Retinal pigment epithelial cell (primary cell): ENCODE measurements around the gene KATNB1.
"Not testable (repeated sequence)": the region's sequence is repeated elsewhere in the genome, so short reads cannot be mapped to it uniquely, and the experiment has no call there.

ENCODE experiments used
- DNase-seq: peaks from one replicate; pipeline ENCODE4 v3.0.0-alpha.2; 2010; ENCODE audit warnings: low read depth
- H3K4me3 ChIP-seq: 2 replicates; pipeline ENCODE4 v1.5.1; 2011; ENCODE audit warnings: mild to moderate bottlenecking, low read length, control low read depth, moderate library complexity
- CTCF ChIP-seq: conservative IDR thresholded peaks from 2 replicates; pipeline ENCODE4 v1.5.1; 2011; ENCODE audit warnings: low read depth, low read length, control low read depth, inconsistent platforms

KATNB1 gene

GRCh38 chr16:57791195-57791892, 55.8 kb downstream of the KATNB1 start:
- no peak for TF ChIP-seq CTCF
- no peak for DNase-seq
- H3K4me3 ChIP-seq = no peak overlapping the region

- DNase-seq = no peak
- H3K4me3 ChIP-seq = no peak overlapping the region
- no peak for TF ChIP-seq CTCF
Observed at GRCh38 chr16:57791893-57792461, 56.4 kb downstream of the KATNB1 start.

GRCh38 chr16:57794849-57795430, 59.4 kb downstream of the KATNB1 start:
- H3K4me3 ChIP-seq = no peak overlapping the region
- no peak for DNase-seq
- no peak for TF ChIP-seq CTCF

- TF ChIP-seq CTCF = peak; percentile 66
- no peak overlapping the region for H3K4me3 ChIP-seq
- DNase-seq = no peak
Observed at GRCh38 chr16:57795431-57795878, 59.9 kb downstream of the KATNB1 start.

GRCh38 chr16:57796014-57796413, 60.4 kb downstream of the KATNB1 start:
- H3K4me3 ChIP-seq, DNase-seq: not testable (repeated sequence)

GRCh38 chr16:57797216-57797525, 61.6 kb downstream of the KATNB1 start:
- no peak for DNase-seq
- no peak for TF ChIP-seq CTCF
- no peak overlapping the region for H3K4me3 ChIP-seq

- H3K4me3 ChIP-seq = peak overlapping the region; percentile 14
- no peak for TF ChIP-seq CTCF
- DNase-seq = no peak
Observed at GRCh38 chr16:57797526-57798266, 62.1 kb downstream of the KATNB1 start.
